HUES64 (cell line): Measurements from ENCODE around the gene DLG2.
A peak's percentile ranks its signal among the peaks of the same experiment; 100 is the strongest.
"Not testable (repeated sequence)": the region's sequence is repeated elsewhere in the genome, so short reads cannot be mapped to it uniquely, and the experiment has no call there.

Experiments used
- H3K27ac ChIP-seq: 2 replicates; pipeline ENCODE4 v1.7.0; 2013; ENCODE audit warnings: low read depth, low read length, inconsistent platforms
- H3K27me3 ChIP-seq: 2 replicates; pipeline ENCODE4 v1.6.1; 2013; ENCODE audit warnings: mild to moderate bottlenecking, low read length; ENCODE audit not compliant: insufficient read depth
- H3K36me3 ChIP-seq: 2 replicates; pipeline ENCODE4 v1.6.1; 2013; ENCODE audit warnings: mild to moderate bottlenecking, low read length; ENCODE audit not compliant: insufficient read depth
- H3K4me1 ChIP-seq: 2 replicates; pipeline ENCODE4 v1.6.1; 2013; ENCODE audit warnings: mild to moderate bottlenecking, low read length, moderate library complexity; ENCODE audit not compliant: insufficient read depth
- H3K4me3 ChIP-seq: 2 replicates; pipeline ENCODE4 v1.5.1; 2013; ENCODE audit warnings: mild to moderate bottlenecking, low read length, moderate library complexity
- H3K9ac ChIP-seq: 2 replicates; pipeline ENCODE4 v1.6.1; 2013; ENCODE audit warnings: mild to moderate bottlenecking, low read depth, low read length
- H3K9me3 ChIP-seq: 2 replicates; pipeline ENCODE4 v1.6.1; 2013; ENCODE audit warnings: low read depth, low read length; ENCODE audit not compliant: insufficient read depth
- WGBS: fragments of 150-250, 120-280 bp; methylation state at CpG from one replicate; pipeline ENCODE4 v1.1.7; 2013; ENCODE audit warnings: missing lambda C conversion rate; 5-methylcytosine and 5-hydroxymethylcytosine counted together

Gene DLG2

GRCh38 chr11:85634747-85635146, 7.6 kb upstream of the DLG2 start:
- Histone ChIP-seq H3K9ac (no peak overlapping the region), H3K36me3 (peaks cover 72% of the 10 kb centered on the region), H3K9me3 (no peaks in the 10 kb centered on the region), H3K4me1 (peaks cover 3% of the 10 kb centered on the region; the same call in 1 of the 2 replicates), H3K27me3 (no peaks in the 10 kb centered on the region), H3K27ac (no peak overlapping the region), H3K4me3 (no peak overlapping the region)
- 100% methylated on average over 3 of the region's 3 CpGs for WGBS

GRCh38 chr11:85628771-85629341, 1.7 kb upstream of the DLG2 start:
- H3K27me3 ChIP-seq, result no peaks in the 10 kb centered on the region
- peak overlapping the region; percentile 92 for H3K4me3 ChIP-seq
- peaks cover 29% of the 10 kb centered on the region for H3K36me3 ChIP-seq
- H3K9me3 ChIP-seq, result no peaks in the 10 kb centered on the region
- peaks cover 14% of the 10 kb centered on the region for H3K4me1 ChIP-seq
- under 1% methylated on average over 12 of the region's 13 CpGs for WGBS
- H3K27ac ChIP-seq, result 0 out of 2 replicates have a peak overlapping the region, but pooled peaks have one; percentile 0
- H3K9ac ChIP-seq, result peak overlapping the region; percentile 82

GRCh38 chr11:85627998-85628770, 1.0 kb upstream of the DLG2 start, which contains the start of gene TMEM126B:
Gene TMEM126B (plus strand): TSS chr11:85628593. CDS start chr11:85628608, 15 bp downstream.
- WGBS, result under 1% methylated on average over 41 of the region's 41 CpGs
- H3K9me3 ChIP-seq, result no peaks in the 10 kb centered on the region
- H3K4me3 ChIP-seq, result peak within 1 kb of the TSS; percentile 92
- peaks cover 28% of the 10 kb centered on the region for H3K36me3 ChIP-seq
- peak within 1 kb of the TSS; percentile 82 for H3K9ac ChIP-seq
- peak within 1 kb of the TSS; percentile 77; the same call in 1 of the 2 replicates for H3K27ac ChIP-seq
- H3K4me1 ChIP-seq, result peaks cover 14% of the 10 kb centered on the region
- no peaks in the 10 kb centered on the region for H3K27me3 ChIP-seq

GRCh38 chr11:85626496-85626895, 648 bp downstream of the DLG2 start:
- H3K9ac ChIP-seq, result no peak overlapping the region
- 50% methylated on average over 1 of the region's 2 CpGs for WGBS
- H3K27ac ChIP-seq, result no peak overlapping the region
- H3K4me3 ChIP-seq, result peak overlapping the region; percentile 92
- peaks cover 17% of the 10 kb centered on the region for H3K36me3 ChIP-seq
- H3K27me3 ChIP-seq, result no peaks in the 10 kb centered on the region
- peaks cover 14% of the 10 kb centered on the region for H3K4me1 ChIP-seq
- no peaks in the 10 kb centered on the region for H3K9me3 ChIP-seq

GRCh38 chr11:85620256-85620655, 6.9 kb downstream of the DLG2 start:
- Histone ChIP-seq H3K9me3 (no peaks in the 10 kb centered on the region), H3K27me3 (no peaks in the 10 kb centered on the region), H3K4me1 (no peaks in the 10 kb centered on the region), H3K36me3 (no peaks in the 10 kb centered on the region), H3K9ac (no peak overlapping the region), H3K27ac (no peak overlapping the region), H3K4me3 (no peak overlapping the region)
- 100% methylated on average over 3 of the region's 3 CpGs for WGBS

- H3K4me3 ChIP-seq, result no peak overlapping the region
- H3K9ac ChIP-seq, result no peak overlapping the region
- no peak overlapping the region for H3K27ac ChIP-seq
- no peaks in the 10 kb centered on the region for H3K9me3 ChIP-seq
- 83% methylated on average over 6 of the region's 6 CpGs for WGBS
- no peaks in the 10 kb centered on the region for H3K36me3 ChIP-seq
- no peaks in the 10 kb centered on the region for H3K27me3 ChIP-seq
- H3K4me1 ChIP-seq, result no peaks in the 10 kb centered on the region
Measured at GRCh38 chr11:85619499-85619898, 7.6 kb downstream of the DLG2 start.

- H3K27ac ChIP-seq, H3K27me3 ChIP-seq, H3K36me3 ChIP-seq, H3K9me3 ChIP-seq, H3K4me3 ChIP-seq, H3K4me1 ChIP-seq, H3K9ac ChIP-seq: not testable (repeated sequence)
- WGBS, result 94% methylated on average over 1 of the region's 2 CpGs
Measured at GRCh38 chr11:85611643-85612042, 15.5 kb downstream of the DLG2 start.

GRCh38 chr11:85609286-85609685, 17.9 kb downstream of the DLG2 start:
- not testable (repeated sequence) for H3K4me1 ChIP-seq, H3K27ac ChIP-seq, H3K9me3 ChIP-seq, H3K4me3 ChIP-seq, H3K9ac ChIP-seq, H3K36me3 ChIP-seq, H3K27me3 ChIP-seq
- 91% methylated on average over 2 of the region's 2 CpGs for WGBS

GRCh38 chr11:85608621-85609020, 18.5 kb downstream of the DLG2 start:
- not testable (repeated sequence) for H3K36me3 ChIP-seq, H3K9ac ChIP-seq, H3K4me1 ChIP-seq, H3K9me3 ChIP-seq, H3K27me3 ChIP-seq, H3K4me3 ChIP-seq
- H3K27ac ChIP-seq, result peak overlapping the region; percentile 82; the same call in 1 of the 2 replicates

GRCh38 chr11:85606237-85606636, 20.9 kb downstream of the DLG2 start:
- not testable (repeated sequence) for H3K27me3 ChIP-seq, H3K4me1 ChIP-seq, H3K9me3 ChIP-seq, H3K27ac ChIP-seq, H3K9ac ChIP-seq, H3K4me3 ChIP-seq, H3K36me3 ChIP-seq
- WGBS, result 95% methylated on average over 3 of the region's 3 CpGs

GRCh38 chr11:85603220-85603619, 23.9 kb downstream of the DLG2 start:
- 94% methylated on average over 4 of the region's 4 CpGs for WGBS
- no peaks in the 10 kb centered on the region for H3K27me3 ChIP-seq
- H3K4me3 ChIP-seq, result no peak overlapping the region

More at GRCh38 chr11:85603220-85603619, 23.9 kb downstream of the DLG2 start:
- no peak overlapping the region for H3K9ac ChIP-seq
- H3K4me1 ChIP-seq, result no peaks in the 10 kb centered on the region
- H3K9me3 ChIP-seq, result no peaks in the 10 kb centered on the region
- no peaks in the 10 kb centered on the region for H3K36me3 ChIP-seq
- no peak overlapping the region for H3K27ac ChIP-seq
